ENCODE results near the gene DCST2. TPM values are rescaled to one million over a fixed set of nuclear protein-coding genes. Genes with fewer than 3 reads are reported as not detected.

The DCST2 gene
- total RNA-seq, 2 donors from 2014 or later = 0.33 to 1.8 TPM

DNA sequence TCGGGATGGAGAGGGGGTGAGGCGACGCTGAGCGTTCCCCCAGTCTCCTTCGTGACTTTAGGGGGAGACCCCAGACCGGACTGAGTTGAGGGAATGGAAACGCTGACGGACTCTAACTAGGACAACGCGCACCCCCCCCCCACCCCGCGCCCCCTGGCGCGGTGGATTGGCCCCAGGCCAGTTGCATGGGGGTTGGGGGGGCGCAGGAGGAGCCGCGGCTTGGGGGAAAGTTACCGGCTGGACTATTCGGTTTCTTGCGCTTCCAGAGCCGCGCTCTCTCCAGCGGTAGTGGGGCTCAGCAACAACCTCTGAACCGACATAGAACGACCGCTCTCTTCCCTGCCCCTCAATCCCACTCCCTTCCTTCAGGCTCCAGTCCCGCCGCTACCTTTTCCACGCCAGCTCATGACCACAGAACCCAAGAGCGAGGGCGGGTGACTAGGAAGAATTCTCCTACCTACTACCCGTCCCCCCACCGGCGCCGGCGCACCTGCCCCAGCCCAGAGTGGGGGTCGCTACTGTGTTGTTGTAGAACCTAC is 30.3 kb downstream of the DCST2 start:
- Histone ChIP-seq H3K4me1 (peaks cover 60% of the 10 kb centered on the region), H3K36me3 (replicated peaks in 1 of 2; ENCODE audit: insufficient read depth in 1 of 2, low read depth in 2 of 2) (no peaks in the 10 kb centered on the region), H3K27ac (peak overlapping the region; percentile 90 to 100 (median 98)), H3K27me3 (no peaks in the 10 kb centered on the region), H3K4me3 (peak overlapping the region; percentile 70 to 80), H3K9me3 (no peaks in the 10 kb centered on the region)
- intact Hi-C loops (cut with DNase I) = no loop called here
- DNase-seq = peak; percentile 50 to 57 (median 54)
- ATAC-seq = no peak
- peak in 2 of 3 donors; percentile 44 to 45 for TF ChIP-seq POLR2A (IDR thresholded peaks at IDR 0.05)
- TF ChIP-seq, protein P1, sequence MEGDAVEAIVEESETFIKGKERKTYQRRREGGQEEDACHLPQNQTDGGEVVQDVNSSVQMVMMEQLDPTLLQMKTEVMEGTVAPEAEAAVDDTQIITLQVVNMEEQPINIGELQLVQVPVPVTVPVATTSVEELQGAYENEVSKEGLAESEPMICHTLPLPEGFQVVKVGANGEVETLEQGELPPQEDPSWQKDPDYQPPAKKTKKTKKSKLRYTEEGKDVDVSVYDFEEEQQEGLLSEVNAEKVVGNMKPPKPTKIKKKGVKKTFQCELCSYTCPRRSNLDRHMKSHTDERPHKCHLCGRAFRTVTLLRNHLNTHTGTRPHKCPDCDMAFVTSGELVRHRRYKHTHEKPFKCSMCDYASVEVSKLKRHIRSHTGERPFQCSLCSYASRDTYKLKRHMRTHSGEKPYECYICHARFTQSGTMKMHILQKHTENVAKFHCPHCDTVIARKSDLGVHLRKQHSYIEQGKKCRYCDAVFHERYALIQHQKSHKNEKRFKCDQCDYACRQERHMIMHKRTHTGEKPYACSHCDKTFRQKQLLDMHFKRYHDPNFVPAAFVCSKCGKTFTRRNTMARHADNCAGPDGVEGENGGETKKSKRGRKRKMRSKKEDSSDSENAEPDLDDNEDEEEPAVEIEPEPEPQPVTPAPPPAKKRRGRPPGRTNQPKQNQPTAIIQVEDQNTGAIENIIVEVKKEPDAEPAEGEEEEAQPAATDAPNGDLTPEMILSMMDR (IDR thresholded peaks at IDR 0.05) = no peak
- WGBS, 2 donors = 0 to 2% methylated on average over 19 to 37 of the region's 37 CpGs

DNA sequence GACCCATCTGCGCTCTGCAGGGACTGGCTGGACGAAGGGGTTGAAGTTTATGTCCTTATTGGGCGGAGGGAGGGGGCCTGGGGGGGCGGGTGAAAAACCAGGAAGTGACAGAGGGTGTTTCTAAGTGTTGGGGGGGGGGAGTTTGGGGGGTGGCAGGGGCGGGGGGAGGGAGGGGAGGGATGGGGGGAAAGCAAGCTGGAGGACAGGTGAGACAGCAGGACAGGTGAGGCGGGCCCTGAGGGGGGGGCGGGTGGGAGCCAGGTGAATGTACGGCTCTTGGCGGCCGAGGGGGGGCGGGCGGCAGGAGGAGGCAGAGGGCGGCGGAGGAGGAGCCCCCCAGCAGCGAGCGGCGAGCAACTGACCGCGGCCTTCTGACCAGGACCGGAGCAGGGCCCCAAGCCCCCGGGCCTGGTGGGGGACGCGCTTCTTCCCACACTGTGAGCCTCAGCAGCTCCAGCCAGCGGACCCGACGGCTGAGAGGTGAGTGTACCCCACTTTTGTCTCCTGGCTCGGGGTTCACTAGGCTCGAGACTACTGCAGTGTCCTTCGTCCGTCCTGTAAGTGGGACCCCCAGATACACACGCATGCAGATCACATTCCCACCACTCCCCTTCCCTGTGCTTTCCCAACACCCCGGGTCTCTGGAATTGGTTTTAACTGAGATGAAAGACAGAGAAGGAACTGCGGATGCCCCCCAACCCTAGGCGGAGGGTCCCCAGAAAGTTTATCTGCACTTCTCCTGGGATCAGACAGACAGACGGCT is 30.9 kb downstream of the DCST2 start, which contains the start of gene ZBTB7B:
Gene ZBTB7B (plus strand): TSS at position 339 of the 763 bp plus-strand sequence. CDS start 11,859 bp downstream, outside the sequence.
- no peaks in the 10 kb centered on the region for H3K9me3 ChIP-seq
- H3K4me3 ChIP-seq = peak within 1 kb of the TSS; percentile 70 to 80
- H3K27ac ChIP-seq = peak within 1 kb of the TSS; percentile 90 to 100 (median 100)
- peaks cover 54% of the 10 kb centered on the region for H3K4me1 ChIP-seq
- intact Hi-C loops (cut with DNase I) = no loop called here
- no peaks in the 10 kb centered on the region for H3K27me3 ChIP-seq
- TF ChIP-seq, protein P1 (IDR thresholded peaks at IDR 0.05) = peak in 1 of 7 experiments; percentile 5
- TF ChIP-seq POLR2A (IDR thresholded peaks at IDR 0.05) = peak; percentile 12 to 53 (median 33)
- DNase-seq (peak; percentile 70 to 73 (median 72)), ATAC-seq (peak; percentile 25)
- no peaks in the 10 kb centered on the region for H3K36me3 ChIP-seq (replicated peaks in 1 of 2; ENCODE audit: insufficient read depth in 1 of 2, low read depth in 2 of 2)
- WGBS, 2 donors = 0% methylated on average over 9 to 28 of the region's 35 CpGs

DNA sequence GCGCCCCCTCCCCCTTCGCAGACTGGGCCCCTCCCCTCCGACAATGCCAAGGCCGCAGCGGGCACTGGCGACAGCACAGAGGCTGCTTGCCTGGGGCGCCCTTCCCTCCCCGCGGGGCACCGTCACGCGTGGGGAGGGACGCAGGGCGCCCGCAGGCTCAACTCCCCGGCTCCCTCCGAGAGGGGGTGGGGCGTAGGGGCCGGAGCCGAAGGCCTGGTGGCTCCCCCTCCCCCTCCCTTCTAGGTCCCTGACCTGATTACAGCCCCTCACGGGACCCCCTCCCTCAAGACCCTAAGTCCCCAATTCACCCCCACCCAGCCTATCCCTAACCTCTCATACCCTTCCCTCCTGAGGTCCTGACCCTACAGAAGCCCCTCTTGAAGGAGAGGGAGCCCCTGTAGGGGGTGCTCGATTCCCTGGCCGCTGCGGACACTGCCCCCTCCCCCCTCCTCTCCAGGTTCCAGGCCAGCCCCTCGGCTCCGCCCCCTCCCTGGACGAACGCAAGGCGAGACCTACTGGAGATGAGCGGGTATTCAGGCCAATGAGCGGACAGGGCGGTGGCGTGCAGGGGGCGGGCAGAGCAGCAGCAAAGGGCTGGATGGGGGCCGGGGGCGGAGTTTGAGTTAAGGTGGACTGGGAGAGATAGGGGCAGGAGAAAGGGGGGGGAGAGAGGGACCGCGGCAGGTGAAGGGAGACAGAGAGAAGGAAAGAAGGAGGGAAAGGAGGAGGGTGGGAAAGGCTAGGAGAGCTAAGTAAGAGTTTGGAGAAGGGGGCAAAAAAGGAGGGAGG is 31.7 kb downstream of the DCST2 start:
- TF ChIP-seq POLR2A (IDR thresholded peaks at IDR 0.05) = peak; percentile 60 to 91 (median 81)
- TF ChIP-seq, protein P1 (IDR thresholded peaks at IDR 0.05) = peak in 6 of 7 experiments; percentile 15 to 56 (median 28)
- Histone ChIP-seq H3K27ac (peak overlapping the region; percentile 90 to 100 (median 100)), H3K27me3 (no peaks in the 10 kb centered on the region), H3K36me3 (replicated peaks in 1 of 2; ENCODE audit: insufficient read depth in 1 of 2, low read depth in 2 of 2) (no peaks in the 10 kb centered on the region), H3K9me3 (no peaks in the 10 kb centered on the region), H3K4me3 (peak overlapping the region; percentile 46 to 70), H3K4me1 (peaks cover 46% of the 10 kb centered on the region)
- 1% methylated on average over 13 to 35 of the region's 38 CpGs for WGBS, 2 donors
- intact Hi-C loops (cut with DNase I) = no loop called here
- DNase-seq = peak; percentile 100
- ATAC-seq = peak; percentile 77

DNA sequence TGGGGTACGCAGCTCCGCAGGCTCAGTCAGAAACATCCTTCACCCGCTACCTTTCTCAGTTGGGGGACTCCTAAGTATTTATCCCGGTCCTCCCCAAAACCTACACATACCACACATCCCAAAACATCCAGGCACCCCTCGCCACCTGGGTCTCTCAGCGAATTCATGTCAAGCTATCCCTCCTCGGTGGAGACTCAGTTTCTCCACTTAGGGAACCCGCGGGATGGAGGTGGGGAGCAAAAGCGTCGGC is 32.2 kb downstream of the DCST2 start:
- intact Hi-C loops (cut with DNase I) = no loop called here
- ATAC-seq (no peak), DNase-seq (no peak)
- peak overlapping the region; percentile 46 to 70 for H3K4me3 ChIP-seq
- peak overlapping the region; percentile 90 to 100 (median 100) for H3K27ac ChIP-seq
- H3K9me3 ChIP-seq = no peaks in the 10 kb centered on the region
- TF ChIP-seq, protein P1 (IDR thresholded peaks at IDR 0.05) = no peak
- no peak for TF ChIP-seq POLR2A (IDR thresholded peaks at IDR 0.05)
- peaks cover 41% of the 10 kb centered on the region for H3K4me1 ChIP-seq
- 0 to 1% methylated on average over 9 to 11 of the region's 11 CpGs for WGBS, 2 donors
- H3K36me3 ChIP-seq (replicated peaks in 1 of 2; ENCODE audit: insufficient read depth in 1 of 2, low read depth in 2 of 2) = no peaks in the 10 kb centered on the region
- no peaks in the 10 kb centered on the region for H3K27me3 ChIP-seq

All from body of pancreas (tissue), 4 donors.